ENCODE measurements around the gene OTUB2.
A peak's percentile ranks its signal among the peaks of the same experiment; 100 is the strongest.

OTUB2 gene

DNA sequence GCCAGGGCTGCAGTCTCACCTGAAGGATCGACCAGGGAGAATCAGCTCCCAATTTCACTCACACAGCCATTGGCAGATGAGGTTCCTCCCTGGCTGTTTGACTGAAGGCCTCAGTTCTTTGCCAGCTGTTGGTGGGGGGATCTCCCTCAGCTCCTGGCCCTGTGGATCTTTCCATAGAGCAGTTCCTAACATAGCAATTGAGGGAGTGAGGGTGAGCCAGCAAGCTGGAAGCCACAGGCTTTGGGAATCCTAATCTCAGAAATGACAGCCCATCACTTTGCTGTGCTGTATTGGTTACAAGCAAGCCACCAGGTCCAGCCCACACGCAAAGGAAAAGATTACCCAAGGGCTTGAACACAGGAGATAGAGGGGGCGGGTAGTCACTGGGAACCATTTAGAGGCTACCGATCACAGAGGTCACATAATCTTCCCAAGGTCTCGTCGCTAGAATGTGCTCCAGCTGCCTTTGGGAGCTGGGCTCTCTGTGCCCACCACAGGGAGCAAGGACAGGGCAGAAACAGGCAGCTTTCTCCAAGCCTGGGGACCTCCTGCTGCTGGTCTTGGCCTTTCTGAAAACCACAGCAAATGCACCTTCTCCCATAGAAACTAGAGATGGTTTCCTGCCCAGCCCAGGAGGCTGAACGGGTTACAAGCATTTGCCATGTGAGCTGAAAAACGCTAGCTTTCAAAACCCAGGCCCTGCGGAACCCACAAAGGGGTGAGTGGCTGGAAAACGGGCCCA is 4.6 kb upstream of the OTUB2 start:
- no peak for DNase-seq (ENCODE audit: low read depth)

DNA sequence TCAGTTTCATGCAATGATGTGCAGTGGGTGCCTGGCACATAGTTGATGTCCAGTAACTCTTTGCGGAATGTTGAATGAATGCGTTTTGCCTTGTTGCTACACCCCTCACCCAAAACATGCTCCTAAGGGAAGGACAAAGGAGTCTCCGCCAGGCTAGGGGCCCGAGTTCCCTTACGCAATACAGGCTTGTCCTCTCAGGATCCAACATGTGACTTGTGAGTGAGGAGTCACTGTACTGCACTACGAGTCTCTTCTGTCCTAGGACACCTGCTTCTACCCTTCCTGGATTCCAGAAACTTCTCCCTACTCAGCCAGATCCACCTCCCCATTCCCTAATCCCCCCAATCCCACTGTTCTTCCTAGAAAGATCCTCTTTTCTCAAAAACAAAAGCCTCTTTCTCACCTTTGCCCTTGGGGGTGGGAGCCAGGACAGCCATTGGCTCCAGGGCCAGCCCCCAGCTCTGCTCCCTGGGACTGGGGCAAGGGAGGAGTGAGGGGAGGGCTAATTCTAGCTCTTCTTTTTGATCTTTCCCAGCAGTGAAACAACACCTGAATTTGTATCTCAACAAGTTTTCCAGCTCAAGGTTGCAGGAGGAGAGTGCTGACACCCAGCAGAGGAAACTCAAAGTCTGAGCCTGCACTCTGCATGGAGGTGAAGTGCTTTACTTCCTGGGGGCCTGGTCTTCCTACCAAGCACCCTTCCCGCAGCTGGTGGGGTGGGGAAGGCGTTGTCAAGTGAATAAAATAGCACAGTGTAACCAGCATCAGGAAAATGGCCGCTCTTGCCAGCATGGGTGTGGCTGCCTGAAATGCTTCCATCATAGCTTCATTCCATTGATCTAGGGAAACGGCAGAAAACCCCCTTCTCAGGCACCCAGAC is 3.4 kb upstream of the OTUB2 start:
- no peak for DNase-seq (ENCODE audit: low read depth)

- DNase-seq (ENCODE audit: low read depth), result no peak
These were observed 1.6 kb upstream of the OTUB2 start for GRCh38 chr14:94024549-94024948.

DNA sequence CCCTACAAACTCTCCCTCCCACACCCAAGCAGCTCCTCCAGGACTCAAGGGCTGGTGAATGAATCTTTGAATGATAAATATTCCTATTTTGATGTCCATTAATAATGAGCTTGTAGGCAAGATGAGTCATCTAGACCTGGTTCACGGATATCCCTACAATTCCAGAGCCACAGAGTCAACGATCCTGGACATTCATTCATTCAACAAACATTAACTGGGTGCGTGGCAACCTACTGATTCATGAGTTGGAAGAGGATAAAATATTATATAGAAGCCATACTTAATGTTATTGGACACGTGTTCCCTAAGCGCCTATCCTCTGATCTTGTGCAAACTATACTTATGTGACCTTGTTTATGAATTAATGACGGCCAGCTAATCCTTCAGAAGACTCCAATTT is 420 bp upstream of the OTUB2 start:
- DNase-seq (ENCODE audit: low read depth), result no peak

- DNase-seq (ENCODE audit: low read depth), result no peak
These were observed 839 bp downstream of the OTUB2 start for GRCh38 chr14:94026889-94027469.

- DNase-seq (ENCODE audit: low read depth), result no peak
These were observed 1.7 kb downstream of the OTUB2 start for GRCh38 chr14:94027566-94028449.

DNA sequence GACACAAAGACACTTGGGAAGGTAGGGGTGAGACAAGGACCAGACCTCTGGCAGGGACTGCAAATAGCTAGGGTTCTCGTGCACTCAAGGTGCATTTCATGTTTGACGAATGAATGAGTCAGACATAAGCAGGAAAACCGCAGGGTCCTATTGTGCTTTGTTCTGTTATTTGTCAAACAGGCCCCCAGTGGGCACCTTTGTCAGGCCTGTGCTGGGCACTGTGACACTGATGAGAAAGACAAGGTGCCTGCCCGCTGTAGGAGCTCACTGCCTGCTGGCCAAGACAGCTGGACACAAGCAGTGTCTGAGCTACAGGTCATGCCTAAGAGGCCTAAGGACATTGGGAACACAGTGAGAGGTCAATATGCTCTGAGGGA is 2.3 kb downstream of the OTUB2 start:
- no peak for DNase-seq (ENCODE audit: low read depth)

DNA sequence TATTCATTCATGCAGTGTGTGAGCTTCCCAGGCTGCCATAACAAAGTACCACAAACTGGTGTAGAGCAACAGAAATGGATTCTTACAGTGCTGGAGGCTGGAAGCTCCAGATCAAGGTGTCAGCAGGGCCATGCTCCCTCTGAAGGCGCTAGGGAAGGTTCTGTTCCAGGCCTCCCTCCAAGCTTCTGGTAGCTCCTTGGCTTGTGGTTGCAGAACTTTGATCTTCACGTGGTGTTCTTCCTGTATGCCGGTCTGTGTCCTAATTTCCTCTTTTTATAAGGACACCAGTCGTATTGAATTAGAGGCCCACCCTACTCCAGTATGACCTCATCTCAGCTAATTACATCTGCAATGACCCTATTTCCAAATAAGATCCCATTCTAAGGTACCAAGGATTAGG is 3.1 kb downstream of the OTUB2 start:
- no peak for DNase-seq (ENCODE audit: low read depth)

GRCh38 chr14:94029671-94030203 is 3.6 kb downstream of the OTUB2 start:
- DNase-seq (ENCODE audit: low read depth), result no peak

DNA sequence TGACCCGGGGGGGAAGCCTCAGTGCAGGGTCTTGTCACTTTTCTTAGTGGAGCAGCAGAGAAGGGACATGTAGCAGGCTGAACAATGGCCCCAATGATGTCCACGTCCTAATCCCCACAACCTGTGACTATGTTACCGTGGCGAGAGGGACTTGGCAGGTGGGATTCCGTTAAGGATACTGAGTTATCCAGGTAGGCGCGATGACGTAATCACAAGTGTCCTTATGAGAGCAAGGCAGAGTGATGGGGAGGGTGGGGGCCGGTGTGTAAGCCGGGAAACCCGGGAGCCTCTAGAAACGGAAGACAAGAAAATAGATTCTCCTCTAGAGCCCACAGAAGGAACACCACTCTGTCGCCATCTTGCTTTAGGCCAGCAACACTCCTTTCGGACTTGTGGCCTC is 4.4 kb downstream of the OTUB2 start:
- no peak for DNase-seq (ENCODE audit: low read depth)

DNA sequence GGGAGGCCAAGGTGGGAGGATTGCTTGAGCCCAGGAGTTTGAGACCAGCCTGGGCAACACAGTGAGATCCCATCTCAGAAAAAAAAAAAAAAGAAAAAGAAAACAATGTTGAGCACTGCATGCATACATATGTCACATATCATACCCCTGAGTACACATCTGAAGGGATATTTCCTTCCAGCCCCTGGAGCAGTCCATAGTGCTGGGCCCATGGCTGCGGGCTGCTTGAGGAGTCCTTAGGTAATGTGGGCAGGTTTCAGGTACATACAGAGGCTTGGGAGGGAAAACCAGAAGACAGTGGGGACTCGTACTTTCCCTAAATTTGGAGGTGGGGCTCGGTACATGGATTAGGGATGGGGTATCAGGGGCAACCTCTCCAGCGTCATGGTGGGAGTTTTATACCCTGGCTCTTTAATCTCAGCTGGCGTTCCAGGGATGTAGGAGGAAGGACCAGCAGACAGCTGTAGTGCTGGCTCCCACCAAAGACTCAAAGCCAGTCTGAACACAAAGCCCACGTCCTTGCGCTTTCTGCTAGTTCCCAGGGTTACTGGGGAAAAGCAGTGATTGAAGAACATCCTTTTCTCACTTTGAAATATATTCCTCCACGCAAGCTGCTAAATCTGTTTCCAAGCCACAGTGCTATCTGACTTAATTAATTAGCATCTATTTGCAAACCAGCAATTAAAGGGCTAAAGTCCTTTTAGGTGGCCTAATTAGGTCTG is 5.2 kb downstream of the OTUB2 start:
- DNase-seq (ENCODE audit: low read depth), result no peak

- no peak for DNase-seq (ENCODE audit: low read depth)
These were observed 5.7 kb downstream of the OTUB2 start for GRCh38 chr14:94031883-94032279.

GRCh38 chr14:94034886-94035285 is 8.7 kb downstream of the OTUB2 start:
- no peak for DNase-seq (ENCODE audit: low read depth)

- peak; percentile 63 for DNase-seq (ENCODE audit: low read depth)
These were observed 10.4 kb downstream of the OTUB2 start for GRCh38 chr14:94036313-94037167.

- no peak for DNase-seq (ENCODE audit: low read depth)
These were observed 11.8 kb downstream of the OTUB2 start for GRCh38 chr14:94037954-94038353.

GRCh38 chr14:94038510-94038909 is 12.4 kb downstream of the OTUB2 start:
- no peak for DNase-seq (ENCODE audit: low read depth)

DNA sequence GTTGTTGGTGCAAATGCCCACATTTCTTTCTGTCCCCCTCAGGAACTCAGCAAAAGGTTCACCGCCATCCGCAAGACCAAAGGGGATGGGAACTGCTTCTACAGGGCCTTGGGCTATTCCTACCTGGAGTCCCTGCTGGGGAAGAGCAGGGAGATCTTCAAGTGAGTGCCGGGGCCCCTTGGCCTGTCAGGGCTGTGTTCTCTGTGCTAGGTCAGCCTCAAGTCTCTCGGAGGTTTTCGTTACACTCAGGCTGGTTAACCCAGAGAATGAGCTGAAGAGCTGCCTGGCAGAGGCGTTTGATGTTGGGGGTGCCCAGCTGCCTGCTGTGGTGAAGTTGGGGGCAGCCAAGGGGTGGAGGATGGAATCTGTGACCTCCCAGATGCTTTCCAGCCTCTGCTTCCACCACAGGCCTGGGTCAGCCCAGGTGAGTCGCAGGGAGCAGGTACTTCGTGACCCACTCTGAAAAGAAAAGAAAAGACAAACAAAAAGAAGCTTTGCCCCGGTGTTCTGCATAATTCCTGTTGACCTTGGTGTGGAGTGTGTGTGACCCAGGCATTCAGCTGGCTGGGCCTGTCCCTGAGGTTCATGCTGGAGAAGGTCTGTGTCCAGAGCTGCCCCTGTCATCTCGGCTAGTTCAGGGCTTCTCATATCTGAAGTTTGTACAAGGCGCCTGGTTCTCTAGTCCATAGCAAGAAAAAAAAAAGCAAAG is 12.9 kb downstream of the OTUB2 start:
- DNase-seq (ENCODE audit: low read depth), result no peak

GRCh38 chr14:94040247-94040646 is 14.1 kb downstream of the OTUB2 start:
- DNase-seq (ENCODE audit: low read depth), result no peak

- DNase-seq (ENCODE audit: low read depth), result no peak
These were observed 14.7 kb downstream of the OTUB2 start for GRCh38 chr14:94040796-94041195.

All from stimulated activated CD8-positive, alpha-beta memory T cell treated with anti-CD3 and anti-CD28 coated beads, Interleukin-7, amount 100 ng/mL, for 24 hours (primary cell).